HL-60 (cell line): ENCODE data around the gene DNLZ.

Experiments
- GABPA ChIP-seq: IDR thresholded peaks from 2 replicates; pipeline ENCODE4 v1.6.1; 2012; ENCODE audit warnings: low read depth
- TF ChIP-seq, protein P1 (sequence below): IDR thresholded peaks from one replicate; pipeline ENCODE4 v1.5.1; 2011; ENCODE audit warnings: low read length, control low read depth, inconsistent platforms; ENCODE audit not compliant: insufficient read depth

DNA sequence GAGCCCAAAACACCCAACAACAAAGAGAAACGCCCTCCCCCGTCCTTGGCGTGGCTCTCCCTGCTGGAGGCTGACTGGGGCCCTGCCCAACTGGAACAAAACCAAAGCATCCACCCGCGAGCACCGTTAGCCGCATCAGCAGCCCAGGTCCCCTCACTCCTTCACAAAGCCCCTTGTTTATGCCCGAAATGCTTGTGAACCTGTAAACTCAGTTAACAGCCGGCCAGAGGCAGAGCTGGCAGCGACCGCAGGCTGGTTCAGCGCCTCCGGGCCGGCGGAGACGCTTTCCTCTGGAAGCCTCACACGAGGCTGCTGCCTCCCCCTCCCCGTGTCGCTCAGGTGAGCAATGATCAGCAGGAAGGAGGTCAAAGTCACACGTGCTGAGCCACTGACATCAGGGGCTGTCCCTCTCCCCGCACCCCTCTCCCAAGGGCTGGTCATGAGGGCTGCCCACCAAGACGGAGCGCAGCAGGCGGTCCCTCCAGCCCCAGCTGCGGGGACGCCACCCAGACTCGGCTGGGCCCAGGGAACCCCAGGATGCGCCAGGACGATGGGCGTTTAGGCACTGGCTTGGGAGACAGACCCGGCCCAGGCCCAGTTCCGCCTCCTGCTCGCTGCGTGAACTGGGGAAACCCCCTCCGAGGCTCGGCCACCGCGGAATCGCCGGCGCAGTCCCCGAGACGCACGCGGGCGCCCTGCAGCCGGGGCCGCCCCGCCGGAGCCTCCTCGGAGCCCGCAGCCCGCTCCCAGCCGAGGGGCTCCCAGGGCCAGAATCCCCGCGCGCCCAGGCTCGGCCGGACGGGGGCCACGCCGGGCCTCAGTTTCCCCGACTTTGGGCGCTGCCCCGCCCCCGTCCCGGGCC, 35.9 kb upstream of the DNLZ start:
- no peak for TF ChIP-seq GABPA
- TF ChIP-seq, protein P1, sequence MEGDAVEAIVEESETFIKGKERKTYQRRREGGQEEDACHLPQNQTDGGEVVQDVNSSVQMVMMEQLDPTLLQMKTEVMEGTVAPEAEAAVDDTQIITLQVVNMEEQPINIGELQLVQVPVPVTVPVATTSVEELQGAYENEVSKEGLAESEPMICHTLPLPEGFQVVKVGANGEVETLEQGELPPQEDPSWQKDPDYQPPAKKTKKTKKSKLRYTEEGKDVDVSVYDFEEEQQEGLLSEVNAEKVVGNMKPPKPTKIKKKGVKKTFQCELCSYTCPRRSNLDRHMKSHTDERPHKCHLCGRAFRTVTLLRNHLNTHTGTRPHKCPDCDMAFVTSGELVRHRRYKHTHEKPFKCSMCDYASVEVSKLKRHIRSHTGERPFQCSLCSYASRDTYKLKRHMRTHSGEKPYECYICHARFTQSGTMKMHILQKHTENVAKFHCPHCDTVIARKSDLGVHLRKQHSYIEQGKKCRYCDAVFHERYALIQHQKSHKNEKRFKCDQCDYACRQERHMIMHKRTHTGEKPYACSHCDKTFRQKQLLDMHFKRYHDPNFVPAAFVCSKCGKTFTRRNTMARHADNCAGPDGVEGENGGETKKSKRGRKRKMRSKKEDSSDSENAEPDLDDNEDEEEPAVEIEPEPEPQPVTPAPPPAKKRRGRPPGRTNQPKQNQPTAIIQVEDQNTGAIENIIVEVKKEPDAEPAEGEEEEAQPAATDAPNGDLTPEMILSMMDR: no peak
